Activated B cell treated with CpG ODN at 0.5 μM for 24 hours (primary cell): ENCODE data around the gene PLAA. TPM values are rescaled to one million over a fixed set of nuclear protein-coding genes. Genes with fewer than 3 reads are reported as not detected.
A peak's percentile ranks its signal among the peaks of the same experiment; 100 is the strongest.

Source experiments
- ATAC-seq: fragments of 200-7000 bp; cut with Tn5 transposase; one replicate; pipeline ENCODE4 v1.10.0; 2021; ENCODE audit warnings: low read depth, mild to moderate bottlenecking, moderate library complexity
- CTCF ChIA-PET: fragments of 350-600 bp; sonication (Branson Sonifier 250); formaldehyde crosslinking; loops from one replicate; lab custom pipeline; 2021; ENCODE audit warnings: antibody characterized with exemption; lab: Charles Lee
- POLR2A ChIA-PET: fragments of 350-600 bp; sonication (Branson Sonifier 250); formaldehyde crosslinking; loops from one replicate; lab custom pipeline; 2021; ENCODE audit warnings: antibody characterized with exemption; lab: Charles Lee
- DNase-seq: peaks from one replicate; pipeline ENCODE4 v3.0.0; 2022
- H3K27ac Mint-ChIP-seq: one replicate; pipeline ENCODE4 v1.8.0; 2020; ENCODE audit warnings: mixed read lengths
- H3K27me3 Mint-ChIP-seq: one replicate; pipeline ENCODE4 v1.8.0; 2021; ENCODE audit warnings: mixed read lengths
- H3K36me3 Mint-ChIP-seq: one replicate; pipeline ENCODE4 v1.8.0; 2021; ENCODE audit warnings: low read depth, mixed read lengths
- H3K4me1 Mint-ChIP-seq: one replicate; pipeline ENCODE4 v1.8.0; 2021; ENCODE audit warnings: mixed read lengths
- H3K4me3 Mint-ChIP-seq: one replicate; pipeline ENCODE4 v1.8.0; 2020; ENCODE audit warnings: mild to moderate bottlenecking, mixed read lengths
- H3K9me3 Mint-ChIP-seq: one replicate; pipeline ENCODE4 v1.8.0; 2020; ENCODE audit warnings: mixed read lengths
- intact Hi-C: fragments of 100-400 bp; cut with micrococcal nuclease; formaldehyde crosslinking; loops from one replicate; pipeline ENCODE4 v1.15.1; 2024
- total RNA-seq: library from RNA; stranded (reverse); gene quantifications from 2 replicates; pipeline ENCODE4 v1.2.3, GENCODE V29; 2022
- TF ChIP-seq, protein P1 (sequence below): fragments of 200-600 bp; IDR thresholded peaks from one replicate; pipeline ENCODE4 v1.8.0; 2022; ENCODE audit warnings: antibody characterized with exemption, mild to moderate bottlenecking

PLAA gene
- total RNA-seq, 1 donor from 2014 or later = 31.3 TPM

- Mint-ChIP-seq H3K36me3 (peaks cover 91% of the 10 kb centered on the region), H3K4me1 (no peaks in the 10 kb centered on the region), H3K27ac (no peak overlapping the region), H3K27me3 (no peaks in the 10 kb centered on the region), H3K9me3 (no peaks in the 10 kb centered on the region), H3K4me3 (no peak overlapping the region)
- TF ChIP-seq, protein P1, sequence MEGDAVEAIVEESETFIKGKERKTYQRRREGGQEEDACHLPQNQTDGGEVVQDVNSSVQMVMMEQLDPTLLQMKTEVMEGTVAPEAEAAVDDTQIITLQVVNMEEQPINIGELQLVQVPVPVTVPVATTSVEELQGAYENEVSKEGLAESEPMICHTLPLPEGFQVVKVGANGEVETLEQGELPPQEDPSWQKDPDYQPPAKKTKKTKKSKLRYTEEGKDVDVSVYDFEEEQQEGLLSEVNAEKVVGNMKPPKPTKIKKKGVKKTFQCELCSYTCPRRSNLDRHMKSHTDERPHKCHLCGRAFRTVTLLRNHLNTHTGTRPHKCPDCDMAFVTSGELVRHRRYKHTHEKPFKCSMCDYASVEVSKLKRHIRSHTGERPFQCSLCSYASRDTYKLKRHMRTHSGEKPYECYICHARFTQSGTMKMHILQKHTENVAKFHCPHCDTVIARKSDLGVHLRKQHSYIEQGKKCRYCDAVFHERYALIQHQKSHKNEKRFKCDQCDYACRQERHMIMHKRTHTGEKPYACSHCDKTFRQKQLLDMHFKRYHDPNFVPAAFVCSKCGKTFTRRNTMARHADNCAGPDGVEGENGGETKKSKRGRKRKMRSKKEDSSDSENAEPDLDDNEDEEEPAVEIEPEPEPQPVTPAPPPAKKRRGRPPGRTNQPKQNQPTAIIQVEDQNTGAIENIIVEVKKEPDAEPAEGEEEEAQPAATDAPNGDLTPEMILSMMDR = no peak
- ChIA-PET POLR2A (no interaction called here), CTCF (no interaction called here)
- no peak for ATAC-seq
- intact Hi-C loops = no loop called here
- DNase-seq = no peak
These were observed 27.3 kb downstream of the PLAA start for GRCh38 chr9:26919698-26920097.

GRCh38 chr9:26913138-26913668, 33.8 kb downstream of the PLAA start:
- no peaks in the 10 kb centered on the region for H3K9me3 Mint-ChIP-seq
- H3K27ac Mint-ChIP-seq = no peak overlapping the region
- no peaks in the 10 kb centered on the region for H3K4me1 Mint-ChIP-seq
- no peak for ATAC-seq
- POLR2A ChIA-PET = interaction anchor here (1.0 kb wide), 1 partner anchor 34 kb away, joined by 3 read pairs; the partner anchor contains the start of gene PLAA
- TF ChIP-seq, protein P1 = no peak
- H3K27me3 Mint-ChIP-seq = no peaks in the 10 kb centered on the region
- DNase-seq = no peak
- no peak overlapping the region for H3K4me3 Mint-ChIP-seq
- intact Hi-C loops = no loop called here
- peaks cover 60% of the 10 kb centered on the region for H3K36me3 Mint-ChIP-seq
- CTCF ChIA-PET = no interaction called here

GRCh38 chr9:26904671-26905070, 42.4 kb downstream of the PLAA start:
- DNase-seq = no peak
- TF ChIP-seq, protein P1 = no peak
- POLR2A ChIA-PET = no interaction called here

DNA sequence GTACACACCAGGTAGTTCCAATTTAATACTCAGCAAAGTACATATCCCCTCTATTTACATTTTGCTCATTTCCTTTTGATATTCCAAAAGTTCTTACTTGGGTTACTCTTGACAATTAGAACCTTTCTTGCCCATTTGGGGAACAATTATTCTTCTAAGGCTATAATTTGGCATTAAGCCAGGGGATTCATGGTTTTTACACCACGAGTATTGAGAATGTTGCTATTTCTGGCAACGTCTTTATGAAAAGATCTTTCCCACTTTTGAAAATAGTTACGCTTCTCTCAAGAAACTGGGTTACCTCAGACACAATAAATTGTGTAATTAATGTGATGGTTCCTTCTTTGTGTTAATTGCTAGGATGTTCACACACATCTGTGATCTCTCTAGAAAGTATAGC, 43.0 kb downstream of the PLAA start:
- no peaks in the 10 kb centered on the region for H3K4me1 Mint-ChIP-seq
- no peaks in the 10 kb centered on the region for H3K9me3 Mint-ChIP-seq
- POLR2A ChIA-PET = no interaction called here
- peaks cover 41% of the 10 kb centered on the region for H3K36me3 Mint-ChIP-seq
- TF ChIP-seq, protein P1 = no peak
- no peak for ATAC-seq
- H3K27me3 Mint-ChIP-seq = no peaks in the 10 kb centered on the region
- H3K4me3 Mint-ChIP-seq = no peak overlapping the region
- intact Hi-C loops = no loop called here
- CTCF ChIA-PET = no interaction called here
- H3K27ac Mint-ChIP-seq = no peak overlapping the region
- no peak for DNase-seq

More at GRCh38 chr9:26904671-26905070, 42.4 kb downstream of the PLAA start:
- Mint-ChIP-seq H3K27me3 (no peaks in the 10 kb centered on the region), H3K4me1 (no peaks in the 10 kb centered on the region), H3K9me3 (no peaks in the 10 kb centered on the region), H3K36me3 (peaks cover 45% of the 10 kb centered on the region), H3K27ac (no peak overlapping the region), H3K4me3 (no peak overlapping the region)
- CTCF ChIA-PET = no interaction called here
- ATAC-seq = no peak
- intact Hi-C loops = no loop called here

GRCh38 chr9:26893030-26893676, 53.9 kb downstream of the PLAA start:
- intact Hi-C loops = loop anchor here (2.0 to 10.0 kb wide), 3 partner anchors 62 to 680 kb away; partner anchors contain the start of gene C9orf72
- Mint-ChIP-seq H3K27me3 (no peaks in the 10 kb centered on the region), H3K4me3 (peak overlapping the region; percentile 100), H3K27ac (peak overlapping the region; percentile 98), H3K9me3 (peaks cover 4% of the 10 kb centered on the region), H3K4me1 (peaks cover 41% of the 10 kb centered on the region), H3K36me3 (peaks cover 6% of the 10 kb centered on the region)
- no peak for DNase-seq
- ATAC-seq = no peak
- POLR2A ChIA-PET = interaction anchor here (0.7 to 3.9 kb wide), 4 partner anchors 9 to 63 kb away, joined by 3 to 32 read pairs (median 13); partner anchors contain the start of genes IFT74 and PLAA
- CTCF ChIA-PET = no interaction called here
- TF ChIP-seq, protein P1 = no peak
